Choroid plexus epithelial cell (primary cell): Measurements from ENCODE around the gene INPP5E.
A peak's percentile ranks its signal among the peaks of the same experiment; 100 is the strongest.

Experiments
- DNase-seq: peaks from one replicate; pipeline ENCODE4 v3.0.0-alpha.2; 2010; ENCODE audit warnings: low read depth
- H3K4me3 ChIP-seq: 2 replicates; pipeline ENCODE4 v1.5.1; 2011; ENCODE audit warnings: low read depth, mild to moderate bottlenecking, control low read depth, low read length, moderate library complexity
- TF ChIP-seq, protein P1 (sequence below): conservative IDR thresholded peaks from 2 replicates; pipeline ENCODE4 v1.5.1; 2011; ENCODE audit warnings: low read depth, mild to moderate bottlenecking, control low read depth, inconsistent platforms, low read length, moderate library complexity

INPP5E gene

DNA sequence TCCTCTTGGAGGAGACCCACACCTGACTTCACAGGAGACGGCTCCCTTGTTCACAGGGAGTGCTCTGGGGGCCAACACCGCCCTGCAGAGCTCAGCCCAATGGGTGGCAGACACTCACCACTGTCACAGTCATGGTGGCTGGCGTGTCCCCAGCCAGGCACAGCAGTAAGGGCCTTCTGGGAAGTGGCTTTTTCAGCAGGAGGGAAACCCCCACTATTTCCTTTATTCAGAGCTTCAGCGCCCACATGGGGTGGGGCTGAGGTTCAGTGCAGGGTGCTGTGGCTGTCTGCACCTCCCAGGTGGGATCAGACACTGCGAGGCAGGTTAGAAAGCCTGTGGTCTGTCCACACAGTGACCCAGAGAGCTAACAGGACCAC, 36.1 kb downstream of the INPP5E start:
- no peak overlapping the region for H3K4me3 ChIP-seq
- TF ChIP-seq, protein P1, sequence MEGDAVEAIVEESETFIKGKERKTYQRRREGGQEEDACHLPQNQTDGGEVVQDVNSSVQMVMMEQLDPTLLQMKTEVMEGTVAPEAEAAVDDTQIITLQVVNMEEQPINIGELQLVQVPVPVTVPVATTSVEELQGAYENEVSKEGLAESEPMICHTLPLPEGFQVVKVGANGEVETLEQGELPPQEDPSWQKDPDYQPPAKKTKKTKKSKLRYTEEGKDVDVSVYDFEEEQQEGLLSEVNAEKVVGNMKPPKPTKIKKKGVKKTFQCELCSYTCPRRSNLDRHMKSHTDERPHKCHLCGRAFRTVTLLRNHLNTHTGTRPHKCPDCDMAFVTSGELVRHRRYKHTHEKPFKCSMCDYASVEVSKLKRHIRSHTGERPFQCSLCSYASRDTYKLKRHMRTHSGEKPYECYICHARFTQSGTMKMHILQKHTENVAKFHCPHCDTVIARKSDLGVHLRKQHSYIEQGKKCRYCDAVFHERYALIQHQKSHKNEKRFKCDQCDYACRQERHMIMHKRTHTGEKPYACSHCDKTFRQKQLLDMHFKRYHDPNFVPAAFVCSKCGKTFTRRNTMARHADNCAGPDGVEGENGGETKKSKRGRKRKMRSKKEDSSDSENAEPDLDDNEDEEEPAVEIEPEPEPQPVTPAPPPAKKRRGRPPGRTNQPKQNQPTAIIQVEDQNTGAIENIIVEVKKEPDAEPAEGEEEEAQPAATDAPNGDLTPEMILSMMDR, result no peak
- no peak for DNase-seq

DNA sequence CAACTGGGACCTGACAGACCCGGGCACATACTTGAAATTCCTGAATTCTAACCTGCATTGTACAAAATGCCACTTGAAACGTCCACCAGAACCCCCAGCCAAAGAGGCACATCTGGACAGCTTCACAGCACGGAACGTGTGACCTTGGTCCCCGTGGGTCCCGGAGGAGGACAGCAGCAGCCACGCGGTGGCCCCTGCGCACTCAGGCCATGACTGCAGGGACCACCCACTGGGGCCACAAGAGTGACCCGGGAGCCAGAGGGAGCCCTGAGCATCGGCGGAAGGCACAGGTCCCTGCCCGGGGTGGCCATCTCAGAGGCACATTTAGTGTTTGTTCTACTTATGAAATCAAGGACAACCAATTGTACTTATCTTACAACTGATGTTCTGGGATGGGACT, 37.6 kb downstream of the INPP5E start:
- TF ChIP-seq, protein P1, result no peak
- H3K4me3 ChIP-seq, result no peak overlapping the region
- DNase-seq, result no peak

- H3K4me3 ChIP-seq, result no peak overlapping the region
- no peak for DNase-seq
- TF ChIP-seq, protein P1, result no peak
Measured at GRCh38 chr9:136401173-136401922, 38.3 kb downstream of the INPP5E start.

DNA sequence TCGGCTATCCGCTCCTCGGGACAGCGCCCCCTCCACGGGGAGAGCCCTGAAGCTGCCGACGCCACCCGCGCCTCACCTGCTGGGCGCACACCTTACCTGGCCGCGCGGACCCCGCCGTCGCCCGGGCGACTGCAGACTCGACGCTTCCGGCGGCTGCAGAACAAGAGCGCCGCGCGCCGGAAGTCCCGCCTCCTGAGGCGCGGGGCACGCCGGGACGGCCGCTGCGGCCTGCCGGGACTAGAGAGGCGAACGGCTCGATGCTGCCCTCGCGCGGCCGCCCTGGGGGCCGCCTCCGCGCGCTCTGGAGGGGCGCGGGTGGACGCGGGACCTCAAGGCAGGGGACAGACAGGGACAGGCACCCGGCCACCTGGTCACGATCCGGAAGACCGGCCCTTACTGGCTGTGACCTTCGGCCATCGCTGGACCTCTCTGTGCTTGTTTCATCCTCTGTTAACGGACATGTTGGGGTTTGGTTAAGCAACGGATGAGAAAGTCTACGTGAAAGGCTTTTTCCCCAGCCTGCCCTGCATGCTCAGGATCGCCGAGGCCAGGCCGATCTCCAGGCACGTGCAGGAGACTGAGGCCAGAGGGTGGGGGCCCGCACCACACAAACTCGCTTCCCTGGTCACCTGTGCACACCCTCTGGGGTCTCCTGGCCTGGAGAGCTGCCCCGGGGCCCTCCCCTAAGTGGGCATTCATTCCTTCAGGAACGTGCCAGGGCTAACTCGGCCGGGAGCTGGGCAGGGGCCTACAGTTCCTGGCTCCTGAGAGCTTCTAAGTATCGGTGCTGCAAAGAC, 39.4 kb downstream of the INPP5E start, which contains the start of gene SNAPC4:
TSS of gene SNAPC4 (minus strand) at position 133 of the 797 bp plus-strand sequence. CDS start 1,742 bp downstream, outside the sequence.
- H3K4me3 ChIP-seq, result peak within 1 kb of the TSS; percentile 87
- DNase-seq, result peak; percentile 88
- TF ChIP-seq, protein P1, result peak; percentile 56

DNA sequence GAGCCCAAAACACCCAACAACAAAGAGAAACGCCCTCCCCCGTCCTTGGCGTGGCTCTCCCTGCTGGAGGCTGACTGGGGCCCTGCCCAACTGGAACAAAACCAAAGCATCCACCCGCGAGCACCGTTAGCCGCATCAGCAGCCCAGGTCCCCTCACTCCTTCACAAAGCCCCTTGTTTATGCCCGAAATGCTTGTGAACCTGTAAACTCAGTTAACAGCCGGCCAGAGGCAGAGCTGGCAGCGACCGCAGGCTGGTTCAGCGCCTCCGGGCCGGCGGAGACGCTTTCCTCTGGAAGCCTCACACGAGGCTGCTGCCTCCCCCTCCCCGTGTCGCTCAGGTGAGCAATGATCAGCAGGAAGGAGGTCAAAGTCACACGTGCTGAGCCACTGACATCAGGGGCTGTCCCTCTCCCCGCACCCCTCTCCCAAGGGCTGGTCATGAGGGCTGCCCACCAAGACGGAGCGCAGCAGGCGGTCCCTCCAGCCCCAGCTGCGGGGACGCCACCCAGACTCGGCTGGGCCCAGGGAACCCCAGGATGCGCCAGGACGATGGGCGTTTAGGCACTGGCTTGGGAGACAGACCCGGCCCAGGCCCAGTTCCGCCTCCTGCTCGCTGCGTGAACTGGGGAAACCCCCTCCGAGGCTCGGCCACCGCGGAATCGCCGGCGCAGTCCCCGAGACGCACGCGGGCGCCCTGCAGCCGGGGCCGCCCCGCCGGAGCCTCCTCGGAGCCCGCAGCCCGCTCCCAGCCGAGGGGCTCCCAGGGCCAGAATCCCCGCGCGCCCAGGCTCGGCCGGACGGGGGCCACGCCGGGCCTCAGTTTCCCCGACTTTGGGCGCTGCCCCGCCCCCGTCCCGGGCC, 40.2 kb downstream of the INPP5E start:
- TF ChIP-seq, protein P1, result no peak

GRCh38 chr9:136398286-136398685, 41.4 kb downstream of the INPP5E start:
- no peak for DNase-seq
- no peak overlapping the region for H3K4me3 ChIP-seq
- TF ChIP-seq, protein P1, result no peak

More for the DNA sequence above, 40.2 kb downstream of the INPP5E start:
- DNase-seq, result peak; percentile 28
- H3K4me3 ChIP-seq, result peak overlapping the region; percentile 87
